GM13977 (cell line): ENCODE results near the gene HIVEP3.

ENCODE experiments used
- DNase-seq: peaks from one replicate; pipeline ENCODE4 v3.0.0; 2012; ENCODE audit warnings: low spot score
- CTCF ChIP-seq: IDR thresholded peaks from 2 replicates; pipeline ENCODE4 v1.5.1; 2012; ENCODE audit warnings: mild to moderate bottlenecking, control low read depth; ENCODE audit not compliant: insufficient read depth; ENCODE audit errors: extremely low read depth, missing control alignments
- in situ Hi-C: fragments of 300-500 bp; cut with MboI; formaldehyde crosslinking; loops from one replicate; pipeline ENCODE4 v1.12.0; 2022; ENCODE audit warnings: low sequenced_read_pairs, low pct_unique_long_range_greater_than_20kb, mixed read lengths, inconsistent platforms; ENCODE audit not compliant: unreplicated experiment

Gene HIVEP3

DNA sequence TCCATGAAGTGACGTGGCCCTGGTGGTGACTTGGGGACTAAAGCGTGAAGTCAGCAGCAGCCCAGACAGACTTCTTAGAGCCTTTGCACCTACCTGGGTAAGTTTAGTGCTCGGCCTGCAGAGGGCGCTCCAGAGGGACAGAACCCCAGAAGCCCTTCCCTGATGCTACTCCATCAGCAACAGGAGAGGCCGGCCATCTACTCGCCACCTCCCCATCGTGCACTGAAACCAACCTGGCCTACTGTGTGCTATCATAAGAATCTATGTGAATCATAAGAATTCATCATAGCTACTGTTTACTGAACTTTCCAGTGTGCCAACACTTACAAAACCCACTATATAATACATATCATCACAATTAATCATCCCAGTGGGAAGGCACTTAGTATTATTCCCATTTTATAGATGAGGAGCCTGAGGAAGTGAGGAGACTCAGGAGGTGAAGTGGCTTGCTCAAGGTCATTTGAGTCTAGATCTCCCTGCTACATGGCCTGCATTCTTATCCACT, 426.3 kb downstream of the HIVEP3 start:
- in situ Hi-C loops: no loop called here
- peak; percentile 70 for DNase-seq
- TF ChIP-seq CTCF: peak; percentile 76

- no peak for TF ChIP-seq CTCF
- in situ Hi-C loops: no loop called here
- no peak for DNase-seq
Measured at GRCh38 chr1:41490911-41491310, 427.8 kb downstream of the HIVEP3 start.

DNA sequence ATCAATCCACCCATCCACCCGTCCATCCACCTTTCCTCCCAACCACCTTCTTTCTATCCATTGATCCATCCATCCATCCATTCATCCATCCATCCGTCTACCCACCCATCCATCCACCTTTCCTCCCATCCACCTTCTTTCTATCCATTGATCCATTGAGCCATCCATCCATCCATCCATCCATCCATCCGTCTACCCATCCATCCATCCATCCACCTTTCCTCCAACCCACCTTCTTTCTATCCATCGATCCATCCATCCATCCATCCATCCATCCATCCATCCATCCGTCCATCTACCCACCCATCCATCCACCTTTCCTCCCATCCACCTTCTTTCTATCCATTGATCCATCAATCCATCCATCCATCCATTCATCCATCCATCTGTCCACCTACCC, 429.2 kb downstream of the HIVEP3 start:
- DNase-seq: no peak
- in situ Hi-C loops: no loop called here
- TF ChIP-seq CTCF: no peak

DNA sequence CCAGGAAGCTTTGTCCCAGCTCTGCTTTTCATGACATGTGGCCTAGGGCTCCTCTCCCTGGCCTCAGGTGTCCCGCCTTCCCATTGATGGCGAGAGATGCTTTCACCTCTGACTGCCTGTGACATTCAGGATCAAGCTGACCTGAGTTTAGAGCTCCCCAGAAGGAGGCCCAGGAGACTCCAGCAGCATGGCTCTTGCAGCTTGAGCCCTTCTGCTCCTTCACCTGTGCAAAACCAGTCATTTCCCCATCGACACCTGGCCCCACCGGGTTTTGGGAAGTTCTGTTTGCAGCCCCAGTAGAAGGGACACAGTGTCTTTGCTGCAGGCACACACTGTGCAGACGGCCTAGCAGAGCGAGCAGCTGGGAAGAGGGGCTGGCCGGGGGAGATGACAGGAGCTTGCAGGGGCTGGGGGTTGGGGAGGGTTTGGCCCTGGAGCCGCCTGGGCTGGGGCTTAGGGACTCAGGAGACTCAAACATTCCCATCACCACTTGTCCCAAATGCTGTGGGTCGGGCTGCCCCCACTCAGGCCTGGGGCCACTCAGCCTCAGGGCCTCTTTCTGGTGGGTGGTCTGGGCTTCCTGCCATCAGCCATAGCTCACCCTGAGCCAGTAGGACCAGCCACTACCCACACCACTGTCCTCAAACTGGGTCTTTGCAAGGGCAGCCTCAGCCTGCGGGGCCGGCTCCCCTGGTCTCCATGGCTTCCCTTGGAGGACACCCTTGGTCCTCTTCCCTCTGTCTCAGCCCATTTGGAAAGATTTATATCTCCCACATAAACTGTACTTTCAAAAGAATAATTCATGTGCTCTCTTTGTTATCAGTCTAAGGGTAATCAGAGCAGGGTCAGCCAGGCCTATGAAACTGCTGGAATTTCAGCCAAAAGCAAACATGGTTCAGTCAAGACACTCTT, 430.4 kb downstream of the HIVEP3 start:
- TF ChIP-seq CTCF: no peak
- no peak for DNase-seq
- in situ Hi-C loops: no loop called here

- peak; percentile 89 for DNase-seq
- in situ Hi-C loops: no loop called here
- no peak for TF ChIP-seq CTCF
Measured at GRCh38 chr1:41487126-41488039, 431.3 kb downstream of the HIVEP3 start.

- in situ Hi-C loops: no loop called here
- DNase-seq: peak; percentile 80
- no peak for TF ChIP-seq CTCF
Measured at GRCh38 chr1:41486371-41487125, 432.2 kb downstream of the HIVEP3 start.
